ENCODE results near the gene C2CD2. TPM values are rescaled to one million over a fixed set of nuclear protein-coding genes. Genes with fewer than 3 reads are reported as not detected.

C2CD2 gene
- total RNA-seq, 1 experiment from 2014 or later = 13.6 TPM

DNA sequence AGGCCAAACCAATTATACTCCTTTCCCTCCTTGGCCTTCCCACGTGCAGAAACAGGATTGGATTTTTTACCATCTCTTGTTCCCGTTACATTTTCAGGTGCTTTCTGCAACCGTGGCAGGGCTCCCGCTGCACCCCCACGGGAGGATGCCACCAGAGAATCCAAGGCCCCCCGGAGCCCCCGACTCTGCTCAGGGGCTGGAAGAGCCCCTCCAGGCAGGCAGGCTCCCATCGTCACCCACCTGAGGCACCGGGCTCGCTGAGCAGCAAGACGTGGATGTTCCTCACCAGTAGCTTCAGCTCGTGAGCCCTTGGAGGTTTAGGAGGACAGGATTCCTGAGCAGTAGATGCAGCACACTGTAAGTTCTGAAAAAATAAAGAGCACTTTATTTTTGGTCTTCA, 39.5 kb downstream of the C2CD2 start:
- Mint-ChIP-seq H3K27me3 (ENCODE audit: unreplicated experiment) (no peaks in the 10 kb centered on the region), H3K27ac (ENCODE audit: unreplicated experiment) (no peak overlapping the region), H3K4me3 (ENCODE audit: low read depth, unreplicated experiment) (no peak overlapping the region), H3K36me3 (ENCODE audit: insufficient read depth, unreplicated experiment) (peaks cover 5% of the 10 kb centered on the region), H3K9me3 (ENCODE audit: low read depth, unreplicated experiment) (no peaks in the 10 kb centered on the region), H3K4me1 (ENCODE audit: low read depth, unreplicated experiment) (no peaks in the 10 kb centered on the region)
- no TSS peak for BruUV-seq (replicated peaks)
- no peak for DNase-seq
- intact Hi-C loops (cut with micrococcal nuclease; ENCODE audit: unreplicated experiment) = no loop called here
- CTCF ChIA-PET = interaction anchor here (0.6 to 0.7 kb wide), 2 partner anchors 12 to 18 kb away, joined by 4 to 12 read pairs; no protein-coding TSS in a partner anchor
- TF ChIP-seq, protein P1, sequence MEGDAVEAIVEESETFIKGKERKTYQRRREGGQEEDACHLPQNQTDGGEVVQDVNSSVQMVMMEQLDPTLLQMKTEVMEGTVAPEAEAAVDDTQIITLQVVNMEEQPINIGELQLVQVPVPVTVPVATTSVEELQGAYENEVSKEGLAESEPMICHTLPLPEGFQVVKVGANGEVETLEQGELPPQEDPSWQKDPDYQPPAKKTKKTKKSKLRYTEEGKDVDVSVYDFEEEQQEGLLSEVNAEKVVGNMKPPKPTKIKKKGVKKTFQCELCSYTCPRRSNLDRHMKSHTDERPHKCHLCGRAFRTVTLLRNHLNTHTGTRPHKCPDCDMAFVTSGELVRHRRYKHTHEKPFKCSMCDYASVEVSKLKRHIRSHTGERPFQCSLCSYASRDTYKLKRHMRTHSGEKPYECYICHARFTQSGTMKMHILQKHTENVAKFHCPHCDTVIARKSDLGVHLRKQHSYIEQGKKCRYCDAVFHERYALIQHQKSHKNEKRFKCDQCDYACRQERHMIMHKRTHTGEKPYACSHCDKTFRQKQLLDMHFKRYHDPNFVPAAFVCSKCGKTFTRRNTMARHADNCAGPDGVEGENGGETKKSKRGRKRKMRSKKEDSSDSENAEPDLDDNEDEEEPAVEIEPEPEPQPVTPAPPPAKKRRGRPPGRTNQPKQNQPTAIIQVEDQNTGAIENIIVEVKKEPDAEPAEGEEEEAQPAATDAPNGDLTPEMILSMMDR (IDR thresholded peaks at IDR 0.05; ENCODE audit: unreplicated experiment) = no peak

DNA sequence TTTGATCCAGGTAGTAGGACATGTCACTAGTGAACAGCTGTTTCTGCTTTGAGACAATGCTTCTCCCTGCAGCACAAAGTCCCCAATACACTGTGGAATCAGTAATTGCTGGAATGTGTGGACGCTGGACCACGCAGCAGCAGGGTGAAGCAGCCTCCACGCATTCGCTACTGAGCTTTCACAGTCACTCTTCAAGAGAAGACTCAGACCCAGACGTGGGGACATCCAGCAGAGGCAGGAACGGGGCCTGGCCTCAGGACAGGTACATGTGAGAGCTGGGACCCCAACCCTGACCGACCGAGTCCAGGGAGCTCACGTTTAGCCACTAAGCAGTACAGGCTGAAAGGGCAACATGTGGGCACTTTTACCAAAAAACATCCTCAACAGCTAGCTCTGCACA, 40.6 kb downstream of the C2CD2 start:
- no peak overlapping the region for H3K27ac Mint-ChIP-seq (ENCODE audit: unreplicated experiment)
- intact Hi-C loops (cut with micrococcal nuclease; ENCODE audit: unreplicated experiment) = no loop called here
- no peaks in the 10 kb centered on the region for H3K4me1 Mint-ChIP-seq (ENCODE audit: low read depth, unreplicated experiment)
- H3K27me3 Mint-ChIP-seq (ENCODE audit: unreplicated experiment) = no peaks in the 10 kb centered on the region
- no peak for DNase-seq
- CTCF ChIA-PET = no interaction called here
- H3K36me3 Mint-ChIP-seq (ENCODE audit: insufficient read depth, unreplicated experiment) = peaks cover 5% of the 10 kb centered on the region
- H3K9me3 Mint-ChIP-seq (ENCODE audit: low read depth, unreplicated experiment) = no peaks in the 10 kb centered on the region
- TF ChIP-seq, protein P1 (IDR thresholded peaks at IDR 0.05; ENCODE audit: unreplicated experiment) = no peak
- no TSS peak for BruUV-seq (replicated peaks)
- no peak overlapping the region for H3K4me3 Mint-ChIP-seq (ENCODE audit: low read depth, unreplicated experiment)

DNA sequence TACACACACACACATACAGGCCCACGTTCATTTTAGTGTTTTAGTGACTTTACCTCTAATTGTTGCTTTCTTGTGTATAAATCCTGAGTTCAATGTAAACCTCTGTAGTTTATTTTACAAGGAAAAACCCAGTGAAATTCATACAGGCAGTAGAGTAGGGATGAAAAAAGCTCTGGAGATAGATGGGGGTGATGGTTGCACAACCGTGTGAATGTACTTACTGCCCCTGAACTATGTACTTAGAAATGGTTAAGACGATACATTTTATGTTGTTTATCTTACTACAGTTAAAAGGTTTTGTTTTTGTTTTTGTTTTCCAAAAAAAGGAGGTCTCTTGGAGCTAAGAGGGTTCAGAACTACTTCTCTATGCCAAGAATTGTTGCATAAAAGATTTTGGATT, 45.0 kb downstream of the C2CD2 start:
- intact Hi-C loops (cut with micrococcal nuclease; ENCODE audit: unreplicated experiment) = no loop called here
- Mint-ChIP-seq H3K4me3 (ENCODE audit: low read depth, unreplicated experiment) (no peak overlapping the region), H3K9me3 (ENCODE audit: low read depth, unreplicated experiment) (no peaks in the 10 kb centered on the region), H3K4me1 (ENCODE audit: low read depth, unreplicated experiment) (no peaks in the 10 kb centered on the region), H3K27me3 (ENCODE audit: unreplicated experiment) (no peaks in the 10 kb centered on the region), H3K27ac (ENCODE audit: unreplicated experiment) (no peak overlapping the region), H3K36me3 (ENCODE audit: insufficient read depth, unreplicated experiment) (peaks cover 9% of the 10 kb centered on the region)
- CTCF ChIA-PET = no interaction called here
- DNase-seq = no peak
- TF ChIP-seq, protein P1 (IDR thresholded peaks at IDR 0.05; ENCODE audit: unreplicated experiment) = no peak
- BruUV-seq (replicated peaks) = no TSS peak

DNA sequence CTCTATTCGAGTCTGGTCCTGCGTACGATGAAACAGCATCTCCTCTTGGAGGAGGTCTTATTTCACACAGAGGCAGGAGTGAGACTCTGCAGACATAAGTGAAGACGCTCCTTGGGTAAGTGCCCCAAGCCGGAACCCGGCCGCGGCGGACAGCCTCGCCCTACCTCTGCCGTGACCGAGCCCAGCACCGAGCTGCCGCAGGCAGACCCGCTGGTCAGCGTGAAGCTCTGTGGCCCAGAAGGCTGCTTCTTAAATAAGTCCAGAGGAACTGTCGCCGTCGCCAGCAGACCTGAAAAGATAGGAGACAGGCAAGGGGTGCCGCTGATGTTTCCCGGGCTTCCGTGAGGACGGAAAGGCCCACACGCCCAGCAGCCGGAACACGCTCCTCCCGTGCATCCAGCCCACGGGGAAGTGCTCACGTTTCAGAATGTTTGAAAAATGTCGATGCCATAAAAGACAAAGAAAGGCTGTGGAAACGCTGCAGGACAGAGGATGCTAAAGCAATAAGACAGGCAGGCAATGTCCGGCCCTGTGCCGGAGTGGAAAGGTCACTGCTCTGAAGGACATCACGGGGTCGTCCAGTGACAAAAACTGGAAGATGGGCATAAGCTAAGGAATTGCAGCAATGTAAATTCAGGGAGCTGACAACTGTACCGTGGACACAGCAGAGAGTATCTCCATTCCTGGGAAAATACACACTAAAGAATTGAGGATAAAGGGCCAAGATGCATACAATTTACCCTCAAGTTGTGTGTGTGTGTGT, 46.1 kb downstream of the C2CD2 start:
- Mint-ChIP-seq H3K4me1 (ENCODE audit: low read depth, unreplicated experiment) (no peaks in the 10 kb centered on the region), H3K27ac (ENCODE audit: unreplicated experiment) (no peak overlapping the region), H3K4me3 (ENCODE audit: low read depth, unreplicated experiment) (no peak overlapping the region), H3K36me3 (ENCODE audit: insufficient read depth, unreplicated experiment) (peaks cover 9% of the 10 kb centered on the region), H3K27me3 (ENCODE audit: unreplicated experiment) (no peaks in the 10 kb centered on the region), H3K9me3 (ENCODE audit: low read depth, unreplicated experiment) (no peaks in the 10 kb centered on the region)
- CTCF ChIA-PET = no interaction called here
- no peak for DNase-seq
- BruUV-seq (replicated peaks) = no TSS peak
- intact Hi-C loops (cut with micrococcal nuclease; ENCODE audit: unreplicated experiment) = no loop called here
- TF ChIP-seq, protein P1 (IDR thresholded peaks at IDR 0.05; ENCODE audit: unreplicated experiment) = no peak

Data from Calu3 (cell line).